Measurements from ENCODE around the gene TECR. TPM values are rescaled to one million over a fixed set of nuclear protein-coding genes. Genes with fewer than 3 reads are reported as not detected.
"Not testable (repeated sequence)": the region's sequence is repeated elsewhere in the genome, so short reads cannot be mapped to it uniquely, and the experiment has no call there.

Gene TECR
- total RNA-seq, 1 donor from 2014 or later = 57.7 TPM

GRCh38 chr19:14580623-14581237 lies 51.3 kb downstream of the TECR start:
- TF ChIP-seq CTCF (conservative IDR thresholded peaks at IDR 0.05; ENCODE audit: low read depth, low read length) = no peak

GRCh38 chr19:14582894-14583340 lies 53.5 kb downstream of the TECR start, which contains the start of gene CLEC17A:
TSS of gene CLEC17A (plus strand) at chr19:14583084. CDS start at chr19:14583161, 77 bp downstream.
- no peak for DNase-seq (ENCODE audit: low read depth)
- no peak for TF ChIP-seq CTCF (conservative IDR thresholded peaks at IDR 0.05; ENCODE audit: low read depth, low read length)
- no peak within 1 kb of the TSS for H3K4me3 ChIP-seq (ENCODE audit: low read depth, low read length)

More at GRCh38 chr19:14580623-14581237, 51.3 kb downstream of the TECR start:
- no peak for DNase-seq (ENCODE audit: low read depth)
- H3K4me3 ChIP-seq (ENCODE audit: low read depth, low read length) = no peak overlapping the region

GRCh38 chr19:14584372-14584771 lies 55.0 kb downstream of the TECR start:
- not testable (repeated sequence) for DNase-seq (ENCODE audit: low read depth); H3K4me3 ChIP-seq (ENCODE audit: low read depth, low read length)

GRCh38 chr19:14585187-14585586 lies 55.8 kb downstream of the TECR start:
- not testable (repeated sequence) for DNase-seq (ENCODE audit: low read depth); H3K4me3 ChIP-seq (ENCODE audit: low read depth, low read length)

- not testable (repeated sequence) for H3K4me3 ChIP-seq (ENCODE audit: low read depth, low read length); DNase-seq (ENCODE audit: low read depth)
Observed at GRCh38 chr19:14589433-14589832, 60.0 kb downstream of the TECR start.

GRCh38 chr19:14595558-14595957 lies 66.2 kb downstream of the TECR start:
- no peak for TF ChIP-seq CTCF (conservative IDR thresholded peaks at IDR 0.05; ENCODE audit: low read depth, low read length)
- H3K4me3 ChIP-seq (ENCODE audit: low read depth, low read length) = no peak overlapping the region
- DNase-seq (ENCODE audit: low read depth) = no peak

- no peak for DNase-seq (ENCODE audit: low read depth)
- no peak overlapping the region for H3K4me3 ChIP-seq (ENCODE audit: low read depth, low read length)
Observed at GRCh38 chr19:14599548-14600147, 70.3 kb downstream of the TECR start.

GRCh38 chr19:14603990-14604387 lies 74.6 kb downstream of the TECR start:
- no peak for TF ChIP-seq CTCF (conservative IDR thresholded peaks at IDR 0.05; ENCODE audit: low read depth, low read length)
- no peak overlapping the region for H3K4me3 ChIP-seq (ENCODE audit: low read depth, low read length)
- no peak for DNase-seq (ENCODE audit: low read depth)

More at GRCh38 chr19:14599548-14600147, 70.3 kb downstream of the TECR start:
- TF ChIP-seq CTCF (conservative IDR thresholded peaks at IDR 0.05; ENCODE audit: low read depth, low read length) = no peak

Measured in epithelial cell of proximal tubule (primary cell).